Measurements from ENCODE around the gene ADAM12. TPM values are rescaled to one million over a fixed set of nuclear protein-coding genes. Genes with fewer than 3 reads are reported as not detected.

The ADAM12 gene
- total and polyA plus RNA-seq, 9 of the 15 experiments (the other 6 are each of a cell fraction or from before 2014, with no cell fraction given) = not detected

DNA sequence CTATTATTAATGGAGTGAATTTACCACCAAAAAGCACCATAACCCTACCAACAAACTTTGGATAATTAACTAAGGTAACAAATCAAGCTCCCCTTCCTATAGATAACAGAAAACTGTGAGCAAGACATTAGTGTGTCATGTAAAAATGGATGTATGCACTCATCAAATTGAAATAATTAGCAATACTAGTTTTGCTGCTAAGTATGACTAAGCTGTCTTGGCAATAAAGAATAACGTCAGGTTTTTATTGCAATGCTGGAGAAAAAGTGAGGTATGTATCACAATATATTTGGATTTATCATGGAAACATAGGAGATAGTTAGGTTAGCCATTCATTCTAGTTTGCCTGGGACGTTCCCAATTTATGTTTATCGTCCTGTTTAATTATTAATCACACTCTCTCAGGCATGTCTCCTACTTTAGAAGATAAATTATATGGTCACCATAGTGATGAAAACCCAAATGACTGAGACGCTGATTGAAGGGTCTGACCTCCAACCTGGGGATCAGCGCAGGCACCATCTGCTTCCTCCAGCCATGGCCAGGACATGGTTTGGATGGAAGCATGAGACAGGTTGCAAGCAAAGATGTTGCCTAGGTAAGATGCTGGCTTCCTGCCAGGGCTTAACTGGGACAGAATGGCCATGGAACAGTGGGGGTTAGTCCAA, 366.3 kb downstream of the ADAM12 start:
- 0% methylated on average over 5 of the region's 5 CpGs for WGBS (ENCODE audit: insufficient coverage, low coverage, missing lambda C conversion rate)
- Histone ChIP-seq H3K9me1 (ENCODE audit: control insufficient read depth, insufficient read depth, low read length) (no peaks in the 10 kb centered on the region), H2AFZ (ENCODE audit: low read depth, low read length) (no peak overlapping the region), H3K36me3 (ENCODE audit: control insufficient read depth, insufficient read depth, low read length) (no peaks in the 10 kb centered on the region), H4K20me1 (replicated peaks; ENCODE audit: control insufficient read depth, insufficient read depth, low read length) (no peaks in the 10 kb centered on the region), H3K4me1 (replicated peaks in 1 of 2; ENCODE audit: control insufficient read depth in 2 of 2, insufficient read depth in 2 of 2, low read length in 2 of 2) (no peaks in the 10 kb centered on the region), H3K9me3 (replicated peaks; ENCODE audit: control insufficient read depth, insufficient read depth, low read depth, low read length) (no peaks in the 10 kb centered on the region), H3K27me3 (ENCODE audit: control insufficient read depth in 2 of 2, insufficient read depth in 2 of 2, low read length in 2 of 2) (no peaks in the 10 kb centered on the region), H3K4me3 (no peak overlapping the region), H3K9ac (ENCODE audit: insufficient read depth in 1 of 2, low read depth in 2 of 2, low read length in 2 of 2) (no peak overlapping the region), H3K4me2 (ENCODE audit: insufficient read depth, low read length) (no peak overlapping the region), H3K79me2 (ENCODE audit: control insufficient read depth, insufficient read depth, low read length) (no peaks in the 10 kb centered on the region), H3K27ac (ENCODE audit: extremely low read depth, low read depth, low read length) (no peak overlapping the region)
- ATAC-seq = no peak
- FAIRE-seq = no peak
- no TSS peak for BruUV-seq (replicated peaks)
- ChIA-PET CTCF (ENCODE audit: low intra/inter-chr PET ratio) (no interaction called here), POLR2A (no interaction called here)
- in situ Hi-C loops (cut with MboI) = no loop called here
- DNase-seq (ENCODE audit: extremely low read depth in 1 of 4, low spot score in 3 of 4) = no peak
- TF ChIP-seq MCM5 (IDR thresholded peaks at IDR 0.05; ENCODE audit: low read depth) (no peak), SOX6 (IDR thresholded peaks at IDR 0.05) (no peak), NRF1 (conservative IDR thresholded peaks at IDR 0.05 in 1 of 2, IDR thresholded peaks at IDR 0.05 in 1 of 2) (no peak), SMARCA5 (IDR thresholded peaks at IDR 0.05) (no peak), STAT5B (CRISPR knock-in tag; IDR thresholded peaks at IDR 0.05) (no peak), FOXA3 (CRISPR knock-in tag; conservative IDR thresholded peaks at IDR 0.05 in 1 of 2, IDR thresholded peaks at IDR 0.05 in 1 of 2) (no peak), ZNF507 (tag; conservative IDR thresholded peaks at IDR 0.05) (no peak), YBX1 (IDR thresholded peaks at IDR 0.05) (no peak), PHF20 (IDR thresholded peaks at IDR 0.05; ENCODE audit: partially characterized antibody) (no peak), SMAD3 (CRISPR knock-in tag; conservative IDR thresholded peaks at IDR 0.05) (no peak), CBX5 (IDR thresholded peaks at IDR 0.05; ENCODE audit: borderline replicate concordance, low read depth) (no peak), PPARD (CRISPR knock-in tag; IDR thresholded peaks at IDR 0.05) (no peak), ZC3H8 (IDR thresholded peaks at IDR 0.05) (no peak)
- TF ChIP-seq, protein P1, sequence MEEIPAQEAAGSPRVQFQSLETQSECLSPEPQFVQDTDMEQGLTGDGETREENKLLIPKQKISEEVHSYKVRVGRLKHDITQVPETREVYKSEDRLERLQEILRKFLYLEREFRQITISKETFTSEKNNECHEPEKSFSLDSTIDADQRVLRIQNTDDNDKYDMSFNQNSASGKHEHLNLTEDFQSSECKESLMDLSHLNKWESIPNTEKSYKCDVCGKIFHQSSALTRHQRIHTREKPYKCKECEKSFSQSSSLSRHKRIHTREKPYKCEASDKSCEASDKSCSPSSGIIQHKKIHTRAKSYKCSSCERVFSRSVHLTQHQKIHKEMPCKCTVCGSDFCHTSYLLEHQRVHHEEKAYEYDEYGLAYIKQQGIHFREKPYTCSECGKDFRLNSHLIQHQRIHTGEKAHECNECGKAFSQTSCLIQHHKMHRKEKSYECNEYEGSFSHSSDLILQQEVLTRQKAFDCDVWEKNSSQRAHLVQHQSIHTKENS (CRISPR knock-in tag; IDR thresholded peaks at IDR 0.05) = no peak
- intact Hi-C loops (cut with micrococcal nuclease) = no loop called here

Data from K562 (cell line).